GM21528 (cell line): Measurements from ENCODE around the gene PTPA.
"Not testable (repeated sequence)": the region's sequence is repeated elsewhere in the genome, so short reads cannot be mapped to it uniquely, and the experiment has no call there.

Experiments used
- ATAC-seq: cut with Tn5 transposase; IDR thresholded peaks from one replicate; pipeline ENCODE4 v1.9.1; 2021; ENCODE audit warnings: mild to moderate bottlenecking, moderate library complexity; ENCODE audit not compliant: unreplicated experiment, low FRiP score

PTPA gene

GRCh38 chr9:129150672-129151211, 39.5 kb downstream of the PTPA start:
- ATAC-seq = no peak

- ATAC-seq = no peak
Measured at GRCh38 chr9:129151469-129151868, 40.3 kb downstream of the PTPA start.

- no peak for ATAC-seq
Measured at GRCh38 chr9:129154866-129155477, 43.8 kb downstream of the PTPA start.

GRCh38 chr9:129156163-129156562, 44.9 kb downstream of the PTPA start:
- ATAC-seq = no peak

GRCh38 chr9:129160712-129161533, 49.7 kb downstream of the PTPA start:
- no peak for ATAC-seq

- ATAC-seq = no peak
Measured at GRCh38 chr9:129161534-129161837, 50.3 kb downstream of the PTPA start.

GRCh38 chr9:129162497-129163197, 51.4 kb downstream of the PTPA start:
- no peak for ATAC-seq

- ATAC-seq = not testable (repeated sequence)
Measured at GRCh38 chr9:129163198-129163670, 52.0 kb downstream of the PTPA start.

GRCh38 chr9:129163753-129164152, 52.5 kb downstream of the PTPA start:
- ATAC-seq = no peak

GRCh38 chr9:129164246-129164930, 53.2 kb downstream of the PTPA start:
- no peak for ATAC-seq

GRCh38 chr9:129165198-129165597, 54.0 kb downstream of the PTPA start:
- ATAC-seq = no peak

GRCh38 chr9:129166623-129167557, 55.7 kb downstream of the PTPA start:
- no peak for ATAC-seq

GRCh38 chr9:129170229-129170628, 59.0 kb downstream of the PTPA start:
- no peak for ATAC-seq

- no peak for ATAC-seq
Measured at GRCh38 chr9:129171993-129172751, 61.0 kb downstream of the PTPA start.

- ATAC-seq = no peak
Measured at GRCh38 chr9:129172816-129173215, 61.6 kb downstream of the PTPA start.

- no peak for ATAC-seq
Measured at GRCh38 chr9:129173296-129174101, 62.3 kb downstream of the PTPA start.

- ATAC-seq = no peak
Measured at GRCh38 chr9:129174102-129174723, 63.0 kb downstream of the PTPA start.
